GM18907 (cell line): ENCODE results near the gene NFKB1.

Experiments used
- ATAC-seq: cut with Tn5 transposase; IDR thresholded peaks from one replicate; pipeline ENCODE4 v1.9.1; 2021; ENCODE audit warnings: mild to moderate bottlenecking, moderate library complexity; ENCODE audit not compliant: unreplicated experiment

Gene NFKB1

GRCh38 chr4:102529977-102530376 lies 28.8 kb downstream of the NFKB1 start:
- no peak for ATAC-seq

- ATAC-seq, result no peak
Measured at GRCh38 chr4:102530986-102531385, 29.8 kb downstream of the NFKB1 start.

GRCh38 chr4:102531462-102531861 lies 30.3 kb downstream of the NFKB1 start:
- no peak for ATAC-seq

GRCh38 chr4:102533348-102533747 lies 32.2 kb downstream of the NFKB1 start:
- no peak for ATAC-seq

- no peak for ATAC-seq
Measured at GRCh38 chr4:102533904-102534303, 32.7 kb downstream of the NFKB1 start.

GRCh38 chr4:102534845-102535244 lies 33.7 kb downstream of the NFKB1 start:
- ATAC-seq, result no peak

- ATAC-seq, result peak; percentile 79
Measured at GRCh38 chr4:102535398-102536082, 34.4 kb downstream of the NFKB1 start.

- no peak for ATAC-seq
Measured at GRCh38 chr4:102536768-102537167, 35.6 kb downstream of the NFKB1 start.

GRCh38 chr4:102537269-102537668 lies 36.1 kb downstream of the NFKB1 start:
- ATAC-seq, result no peak

- ATAC-seq, result no peak
Measured at GRCh38 chr4:102541697-102542096, 40.5 kb downstream of the NFKB1 start.

- peak; percentile 86 for ATAC-seq
Measured at GRCh38 chr4:102543030-102543928, 42.1 kb downstream of the NFKB1 start.

- peak; percentile 43 for ATAC-seq
Measured at GRCh38 chr4:102546635-102547034, 45.5 kb downstream of the NFKB1 start.

GRCh38 chr4:102547973-102548372 lies 46.8 kb downstream of the NFKB1 start:
- ATAC-seq, result no peak

- no peak for ATAC-seq
Measured at GRCh38 chr4:102551958-102552565, 50.9 kb downstream of the NFKB1 start.

GRCh38 chr4:102552781-102553180 lies 51.6 kb downstream of the NFKB1 start:
- no peak for ATAC-seq

- ATAC-seq, result no peak
Measured at GRCh38 chr4:102553982-102554381, 52.8 kb downstream of the NFKB1 start.

- ATAC-seq, result no peak
Measured at GRCh38 chr4:102554482-102554881, 53.3 kb downstream of the NFKB1 start.

GRCh38 chr4:102554992-102555391 lies 53.8 kb downstream of the NFKB1 start:
- no peak for ATAC-seq

- no peak for ATAC-seq
Measured at GRCh38 chr4:102557636-102558035, 56.5 kb downstream of the NFKB1 start.

GRCh38 chr4:102560115-102560514 lies 59.0 kb downstream of the NFKB1 start:
- ATAC-seq, result no peak

GRCh38 chr4:102560571-102561341 lies 59.6 kb downstream of the NFKB1 start:
- no peak for ATAC-seq
